Endothelial cell of umbilical vein (primary cell): ENCODE data around the gene ACO2.

ENCODE experiments used
- EZH2 ChIP-seq: IDR thresholded peaks from 2 replicates; pipeline ENCODE4 v1.6.1; 2012; ENCODE audit warnings: borderline replicate concordance, low read depth, mild to moderate bottlenecking, moderate library complexity, low read length, inconsistent platforms; ENCODE audit not compliant: severe bottlenecking
- POLR2A ChIP-seq: IDR thresholded peaks from 2 replicates; pipeline ENCODE4 v1.6.1; 2012; ENCODE audit warnings: low read depth, mild to moderate bottlenecking, control low read depth, low read length
- TF ChIP-seq, protein P1 (sequence below), 2 donors: IDR thresholded peaks; 1 replicate in 1 of 2; 2 replicates in 1 of 2; pipeline ENCODE4 v1.5.1; 2011; ENCODE audit warnings: low read length in 2 of 2, mild to moderate bottlenecking in 2 of 2, moderate library complexity in 2 of 2, control low read depth in 1 of 2, inconsistent platforms in 1 of 2, low read depth in 1 of 2; ENCODE audit not compliant: insufficient read depth in 1 of 2; ENCODE audit errors: extremely low read depth in 1 of 2
- TF ChIP-seq, protein P2 (sequence below): IDR thresholded peaks from 2 replicates; pipeline ENCODE4 v1.6.1; 2011; ENCODE audit not compliant: insufficient read depth, insufficient read length

DNA sequence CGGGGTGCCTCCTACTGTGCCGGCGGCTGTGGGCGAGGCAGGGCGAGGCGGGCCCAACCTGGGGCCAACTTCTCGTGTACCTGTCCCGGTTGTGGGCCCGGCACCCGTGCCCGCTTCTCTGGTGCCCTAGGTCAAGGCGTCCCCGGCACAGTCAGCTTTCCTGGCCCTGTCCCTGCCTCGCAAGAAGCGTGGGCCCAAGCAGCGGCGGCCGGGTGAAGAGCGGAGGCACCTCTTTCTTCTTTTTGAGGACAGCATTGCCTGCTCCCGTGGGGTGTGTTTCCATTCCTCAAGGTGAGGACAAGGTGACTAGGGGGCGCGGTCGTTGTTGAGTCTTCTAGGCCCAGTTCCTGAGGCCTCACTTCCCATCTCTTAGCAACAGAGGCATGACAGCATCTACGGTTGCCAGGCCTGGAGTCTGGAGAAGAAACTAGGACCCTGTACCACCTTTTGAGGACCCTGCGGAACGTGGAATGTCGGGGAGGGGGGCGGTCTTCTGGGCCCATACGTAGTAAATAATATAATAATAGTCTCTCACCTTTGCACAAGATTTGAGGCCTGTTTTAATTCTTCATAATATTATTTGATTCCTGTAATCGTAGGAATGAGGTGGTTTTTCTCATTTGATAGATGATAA, 418 bp downstream of the ACO2 start:
- TF ChIP-seq, protein P1, sequence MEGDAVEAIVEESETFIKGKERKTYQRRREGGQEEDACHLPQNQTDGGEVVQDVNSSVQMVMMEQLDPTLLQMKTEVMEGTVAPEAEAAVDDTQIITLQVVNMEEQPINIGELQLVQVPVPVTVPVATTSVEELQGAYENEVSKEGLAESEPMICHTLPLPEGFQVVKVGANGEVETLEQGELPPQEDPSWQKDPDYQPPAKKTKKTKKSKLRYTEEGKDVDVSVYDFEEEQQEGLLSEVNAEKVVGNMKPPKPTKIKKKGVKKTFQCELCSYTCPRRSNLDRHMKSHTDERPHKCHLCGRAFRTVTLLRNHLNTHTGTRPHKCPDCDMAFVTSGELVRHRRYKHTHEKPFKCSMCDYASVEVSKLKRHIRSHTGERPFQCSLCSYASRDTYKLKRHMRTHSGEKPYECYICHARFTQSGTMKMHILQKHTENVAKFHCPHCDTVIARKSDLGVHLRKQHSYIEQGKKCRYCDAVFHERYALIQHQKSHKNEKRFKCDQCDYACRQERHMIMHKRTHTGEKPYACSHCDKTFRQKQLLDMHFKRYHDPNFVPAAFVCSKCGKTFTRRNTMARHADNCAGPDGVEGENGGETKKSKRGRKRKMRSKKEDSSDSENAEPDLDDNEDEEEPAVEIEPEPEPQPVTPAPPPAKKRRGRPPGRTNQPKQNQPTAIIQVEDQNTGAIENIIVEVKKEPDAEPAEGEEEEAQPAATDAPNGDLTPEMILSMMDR (IDR thresholded peaks at IDR 0.05; ENCODE audit: extremely low read depth in 1 of 2, insufficient read depth in 1 of 2, low read depth in 1 of 2, low read length in 2 of 2) = no peak
- TF ChIP-seq POLR2A (no peak), EZH2 (no peak)
- TF ChIP-seq, protein P2, sequence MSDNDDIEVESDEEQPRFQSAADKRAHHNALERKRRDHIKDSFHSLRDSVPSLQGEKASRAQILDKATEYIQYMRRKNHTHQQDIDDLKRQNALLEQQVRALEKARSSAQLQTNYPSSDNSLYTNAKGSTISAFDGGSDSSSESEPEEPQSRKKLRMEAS = no peak
